ENCODE results near the gene DUSP12. TPM values are rescaled to one million over a fixed set of nuclear protein-coding genes. Genes with fewer than 3 reads are reported as not detected.

The DUSP12 gene
- total and polyA plus RNA-seq, 10 donors: 17.9 to 39.9 (median 23.3) TPM

- Histone ChIP-seq H3K27me3 (replicated peaks in 1 of 7) (peaks cover 0 to 5% (median 0%) of the 10 kb centered on the region in 7 donors), H3K27ac (peak overlapping the region in 7 of 8 donors; percentile 13 to 85 (median 65)), H3K4me3 (peak overlapping the region in 1 of 8 donors; percentile 67), H3K36me3 (peaks cover 0 to 8% (median 0%) of the 10 kb centered on the region in 6 donors), H3K4me1 (peaks cover 0 to 48% (median 15%) of the 10 kb centered on the region in 6 donors), H3K9me3 (no peaks in the 10 kb centered on the region)
- DNase-seq: no peak
- WGBS, 5 donors: 73 to 90% (median 83%) methylated on average over 3 of the region's 3 CpGs
- TF ChIP-seq POLR2AphosphoS5 (IDR thresholded peaks at IDR 0.05): no peak
- TF ChIP-seq CTCF (IDR thresholded peaks at IDR 0.05 in 8 of 11, conservative IDR thresholded peaks at IDR 0.05 in 3 of 11): no peak
- no peak for TF ChIP-seq POLR2A (IDR thresholded peaks at IDR 0.05)
- intact Hi-C loops (cut with DNase I; ENCODE audit: low total_unique reads): no loop called here
These were observed 43.5 kb upstream of the DUSP12 start for GRCh38 chr1:161706113-161706481.

- Histone ChIP-seq H3K27me3 (replicated peaks in 1 of 7) (peaks cover 0 to 12% (median 0%) of the 10 kb centered on the region in 7 donors), H3K4me3 (peak within 1 kb of the TSS; percentile 1 to 67 (median 25)), H3K27ac (peak within 1 kb of the TSS in 7 of 8 donors; percentile 13 to 85 (median 65)), H3K4me1 (peaks cover 0 to 51% (median 15%) of the 10 kb centered on the region in 6 donors), H3K9me3 (no peaks in the 10 kb centered on the region), H3K36me3 (peaks cover 0 to 15% (median 0%) of the 10 kb centered on the region in 6 donors)
- 35 to 60% (median 43%) methylated on average over 4 of the region's 4 CpGs for WGBS, 5 donors
- DNase-seq: no peak
- intact Hi-C loops (cut with DNase I; ENCODE audit: low total_unique reads): no loop called here
- TF ChIP-seq POLR2A (IDR thresholded peaks at IDR 0.05): peak in 1 of 3 donors; percentile 44
- TF ChIP-seq CTCF (IDR thresholded peaks at IDR 0.05 in 8 of 11, conservative IDR thresholded peaks at IDR 0.05 in 3 of 11): no peak
- TF ChIP-seq POLR2AphosphoS5 (IDR thresholded peaks at IDR 0.05): peak in 1 of 3 donors; percentile 69
These were observed 42.9 kb upstream of the DUSP12 start, which contains the start of gene FCRLA for GRCh38 chr1:161706482-161707347. FCRLA (plus strand) TSS chr1:161707229; CDS start chr1:161707265, 36 bp downstream.

GRCh38 chr1:161707503-161707902 lies 42.1 kb upstream of the DUSP12 start:
- no peak for DNase-seq
- Histone ChIP-seq H3K4me1 (peaks cover 0 to 51% (median 15%) of the 10 kb centered on the region in 6 donors), H3K27me3 (replicated peaks in 1 of 7) (peaks cover 0 to 16% (median 0%) of the 10 kb centered on the region in 7 donors), H3K36me3 (peaks cover 0 to 22% (median 0%) of the 10 kb centered on the region in 6 donors), H3K27ac (peak overlapping the region in 6 of 8 donors; percentile 24 to 85 (median 66)), H3K9me3 (no peaks in the 10 kb centered on the region), H3K4me3 (peak overlapping the region; percentile 1 to 67 (median 25))
- TF ChIP-seq POLR2A (IDR thresholded peaks at IDR 0.05) (no peak), CTCF (IDR thresholded peaks at IDR 0.05 in 8 of 11, conservative IDR thresholded peaks at IDR 0.05 in 3 of 11) (no peak), POLR2AphosphoS5 (IDR thresholded peaks at IDR 0.05) (no peak)
- intact Hi-C loops (cut with DNase I; ENCODE audit: low total_unique reads): no loop called here
- 66 to 85% (median 78%) methylated on average over 2 of the region's 2 CpGs for WGBS, 5 donors

- Histone ChIP-seq H3K4me3 (peak overlapping the region in 4 of 8 donors; percentile 3 to 67 (median 40)), H3K27me3 (replicated peaks in 1 of 7) (peaks cover 0 to 21% (median 0%) of the 10 kb centered on the region in 7 donors), H3K4me1 (peaks cover 0 to 51% (median 15%) of the 10 kb centered on the region in 6 donors), H3K27ac (peak overlapping the region in 2 of 8 donors; percentile 17 to 85), H3K36me3 (peaks cover 0 to 40% (median 0%) of the 10 kb centered on the region in 6 donors), H3K9me3 (no peaks in the 10 kb centered on the region)
- TF ChIP-seq CTCF (IDR thresholded peaks at IDR 0.05 in 8 of 11, conservative IDR thresholded peaks at IDR 0.05 in 3 of 11): no peak
- TF ChIP-seq POLR2A (IDR thresholded peaks at IDR 0.05): no peak
- TF ChIP-seq POLR2AphosphoS5 (IDR thresholded peaks at IDR 0.05): no peak
- intact Hi-C loops (cut with DNase I; ENCODE audit: low total_unique reads): no loop called here
- no peak for DNase-seq
- 58 to 72% (median 66%) methylated on average over 4 of the region's 4 CpGs for WGBS, 5 donors
These were observed 40.2 kb upstream of the DUSP12 start for GRCh38 chr1:161709373-161709772.

Data from spleen (tissue), 11 donors.